ENCODE data around the gene TRAPPC5. TPM values are rescaled to one million over a fixed set of nuclear protein-coding genes. Genes with fewer than 3 reads are reported as not detected.

TRAPPC5 gene
- total and polyA plus RNA-seq, 10 of the 15 experiments (the other 5 are each of a cell fraction or from before 2014, with no cell fraction given) = 4.2 to 210 (median 89.1) TPM

GRCh38 chr19:7638802-7639465 lies 41.7 kb upstream of the TRAPPC5 start:
- no peak overlapping the region for H3K9ac ChIP-seq (ENCODE audit: control insufficient read depth, insufficient read depth, low read length)
- no peak overlapping the region for H3K27ac ChIP-seq (ENCODE audit: control insufficient read depth, insufficient read depth)
- ChIA-PET RAD21 (ENCODE audit: unreplicated experiment) (interaction anchor here (1.3 kb wide), 1 partner anchor 71 kb away, joined by 3 read pairs; no protein-coding TSS in a partner anchor), SMC1A (ENCODE audit: uncharacterized antibody, unreplicated experiment) (interaction anchor here (1.3 to 1.4 kb wide), 2 partner anchors 9 to 71 kb away, joined by 4 read pairs; partner anchors contain the start of genes PET100 and XAB2), CTCF (interaction anchor here (1.3 to 2.2 kb wide), 4 partner anchors 13 to 261 kb away, joined by 3 to 12 read pairs (median 6); no protein-coding TSS in a partner anchor), POLR2A (interaction anchor here (0.7 to 1.8 kb wide), 2 partner anchors 22 to 28 kb away, joined by 3 to 6 read pairs; no protein-coding TSS in a partner anchor)
- no peak for DNase-seq (ENCODE audit: low read depth, low spot score)
- BruUV-seq (replicated peaks) = no TSS peak
- H3K36me3 ChIP-seq (ENCODE audit: control insufficient read depth in 2 of 2, insufficient read depth in 2 of 2, low read length in 1 of 2) = peaks cover 0 to 7% of the 10 kb centered on the region in 2 experiments; a peak in 2 of 4 replicates
- no peak overlapping the region for H2AFZ ChIP-seq (ENCODE audit: control insufficient read depth, low read depth, low read length)
- WGBS (ENCODE audit: insufficient coverage, insufficient replicate concordance, low lambda C conversion rate, missing lambda C conversion rate) = 91% methylated on average over 11 of the region's 12 CpGs
- in situ Hi-C loops (cut with MboI) = no loop called here
- intact Hi-C loops (cut with micrococcal nuclease; ENCODE audit: unreplicated experiment) = no loop called here
- no peaks in the 10 kb centered on the region for H3K27me3 ChIP-seq (replicated peaks in 1 of 2; ENCODE audit: control insufficient read depth in 2 of 2, insufficient read depth in 2 of 2, low read length in 1 of 2)
- no peak overlapping the region for H3K4me3 ChIP-seq
- H3K79me2 ChIP-seq (ENCODE audit: control insufficient read depth, insufficient read depth, low read length) = peaks cover 18% of the 10 kb centered on the region
- H3K9me3 ChIP-seq (replicated peaks; ENCODE audit: control insufficient read depth, insufficient read depth, low read length) = no peaks in the 10 kb centered on the region; the same call in 2 of the 3 replicates
- H4K20me1 ChIP-seq (ENCODE audit: control insufficient read depth, insufficient read depth) = no peaks in the 10 kb centered on the region
- no peak for FAIRE-seq
- ATAC-seq = no peak
- H3K4me1 ChIP-seq (ENCODE audit: control insufficient read depth, insufficient read depth, low read length) = peaks cover 14% of the 10 kb centered on the region
- H3K4me2 ChIP-seq (ENCODE audit: control insufficient read depth, insufficient read depth) = no peak overlapping the region
- TF ChIP-seq SIN3A (IDR thresholded peaks at IDR 0.05; ENCODE audit: low read depth, low read length) = no peak
- no peak for TF ChIP-seq ATF2 (IDR thresholded peaks at IDR 0.05; ENCODE audit: low read length)
- no peak for TF ChIP-seq BHLHE40 (IDR thresholded peaks at IDR 0.05; ENCODE audit: borderline replicate concordance in 1 of 2, low read depth in 2 of 2, low read length in 1 of 2)
- no peak for TF ChIP-seq FOXM1 (IDR thresholded peaks at IDR 0.05; ENCODE audit: low read depth, low read length)
- no peak for TF ChIP-seq NR2F1 (conservative IDR thresholded peaks at IDR 0.05)
- TF ChIP-seq RB1 (IDR thresholded peaks at IDR 0.05; ENCODE audit: borderline replicate concordance) = no peak
- no peak for TF ChIP-seq BACH1 (IDR thresholded peaks at IDR 0.05; ENCODE audit: borderline replicate concordance)
- no peak for TF ChIP-seq YBX1 (IDR thresholded peaks at IDR 0.05)
- TF ChIP-seq BCLAF1 (IDR thresholded peaks at IDR 0.05) = no peak
- TF ChIP-seq MYB (IDR thresholded peaks at IDR 0.05; ENCODE audit: borderline replicate concordance, low read depth, low read length) = no peak
- TF ChIP-seq ASH2L (IDR thresholded peaks at IDR 0.05; ENCODE audit: borderline replicate concordance, low read depth) = no peak
- no peak for TF ChIP-seq PAX8 (IDR thresholded peaks at IDR 0.05)
- no peak for TF ChIP-seq REST (IDR thresholded peaks at IDR 0.05; ENCODE audit: low read depth, low read length)
- TF ChIP-seq HCFC1 (IDR thresholded peaks at IDR 0.05; ENCODE audit: low read length) = no peak
- no peak for TF ChIP-seq ZZZ3 (IDR thresholded peaks at IDR 0.05; ENCODE audit: control insufficient read depth, insufficient read length, low read depth)
- TF ChIP-seq CEBPB (IDR thresholded peaks at IDR 0.05; ENCODE audit: borderline replicate concordance in 1 of 2, low read depth in 2 of 2, low read length in 2 of 2) = no peak

All from GM12878 (cell line).